Dedifferentiated amniotic fluid mesenchymal stem cell (primary cell): ENCODE measurements around the gene FNDC11.
"Not testable (repeated sequence)": the region's sequence is repeated elsewhere in the genome, so short reads cannot be mapped to it uniquely, and the experiment has no call there.

Experiments used
- DNase-seq: peaks from one replicate; pipeline ENCODE4 v3.0.0-alpha.2; 2016; ENCODE audit errors: extremely low spot score

Gene FNDC11

GRCh38 chr20:63566395-63567135, 12.6 kb downstream of the FNDC11 start:
- DNase-seq = no peak

- DNase-seq = no peak
Observed at GRCh38 chr20:63567136-63567385, 13.1 kb downstream of the FNDC11 start.

- no peak for DNase-seq
Observed at GRCh38 chr20:63567386-63568169, 13.6 kb downstream of the FNDC11 start.

GRCh38 chr20:63568170-63568981, 14.4 kb downstream of the FNDC11 start:
- no peak for DNase-seq

GRCh38 chr20:63568986-63569949, 15.3 kb downstream of the FNDC11 start:
- no peak for DNase-seq

GRCh38 chr20:63570281-63571086, 16.5 kb downstream of the FNDC11 start:
- no peak for DNase-seq

GRCh38 chr20:63571087-63571478, 17.1 kb downstream of the FNDC11 start:
- not testable (repeated sequence) for DNase-seq

GRCh38 chr20:63572071-63572787, 18.3 kb downstream of the FNDC11 start:
- DNase-seq = no peak

- no peak for DNase-seq
Observed at GRCh38 chr20:63572788-63573646, 19.1 kb downstream of the FNDC11 start.

GRCh38 chr20:63573647-63574131, 19.7 kb downstream of the FNDC11 start:
- DNase-seq = no peak

- peak; percentile 59 for DNase-seq
Observed at GRCh38 chr20:63574156-63574828, 20.3 kb downstream of the FNDC11 start, which contains the start of gene HELZ2. Gene HELZ2 (minus strand): TSS chr20:63574239. CDS start chr20:63572385, 1,854 bp downstream.

- DNase-seq = no peak
Observed at GRCh38 chr20:63574829-63575743, 21.1 kb downstream of the FNDC11 start.

GRCh38 chr20:63576311-63576710, 22.4 kb downstream of the FNDC11 start:
- DNase-seq = no peak

GRCh38 chr20:63577317-63577894, 23.4 kb downstream of the FNDC11 start:
- DNase-seq = no peak

- no peak for DNase-seq
Observed at GRCh38 chr20:63578224-63579016, 24.5 kb downstream of the FNDC11 start.
